H9 (cell line): ENCODE measurements around the gene HMOX1. TPM values are rescaled to one million over a fixed set of nuclear protein-coding genes. Genes with fewer than 3 reads are reported as not detected.

ENCODE experiments used
- DNase-seq: peaks from one replicate; pipeline ENCODE4 v3.0.0-alpha.2; 2017
- H2AFZ ChIP-seq: one replicate; pipeline ENCODE4 v1.6.1; 2013; ENCODE audit warnings: mild to moderate bottlenecking, low read length, control low read depth, moderate library complexity
- H2AK5ac ChIP-seq: 2 replicates; pipeline ENCODE4 v1.6.1; 2013; ENCODE audit warnings: low read length, control low read depth, mixed read lengths; ENCODE audit not compliant: insufficient read length
- H2BK120ac ChIP-seq: one replicate; pipeline ENCODE4 v1.6.1; 2013; ENCODE audit warnings: low read depth, mild to moderate bottlenecking, low read length, control low read depth, inconsistent platforms; ENCODE audit not compliant: poor library complexity, severe bottlenecking
- H2BK12ac ChIP-seq: 2 replicates; pipeline ENCODE4 v1.6.1; 2013; ENCODE audit warnings: low read length, control low read depth, mixed read lengths, low read depth; ENCODE audit not compliant: insufficient read length
- H2BK15ac ChIP-seq: 2 replicates; pipeline ENCODE4 v1.6.1; 2013; ENCODE audit warnings: low read depth, low read length, control low read depth
- H2BK20ac ChIP-seq: one replicate; pipeline ENCODE4 v1.6.1; 2013; ENCODE audit warnings: low read depth, mild to moderate bottlenecking, low read length, control low read depth, inconsistent platforms; ENCODE audit not compliant: poor library complexity, severe bottlenecking
- H2BK5ac ChIP-seq: 2 replicates; pipeline ENCODE4 v1.6.1; 2013; ENCODE audit warnings: low read length, control low read depth, mixed read lengths; ENCODE audit not compliant: insufficient read length
- H3K14ac ChIP-seq: 2 replicates; pipeline ENCODE4 v1.6.1; 2013; ENCODE audit warnings: low read length, control low read depth; ENCODE audit not compliant: insufficient read depth
- H3K18ac ChIP-seq: 2 replicates; pipeline ENCODE4 v1.6.1; 2013; ENCODE audit warnings: low read depth, mild to moderate bottlenecking, mixed read lengths, low read length, control low read depth; ENCODE audit not compliant: insufficient read length
- H3K23ac ChIP-seq: 2 replicates; pipeline ENCODE4 v1.6.1; 2013; ENCODE audit warnings: low read length, control low read depth, mixed read lengths, low read depth; ENCODE audit not compliant: insufficient read length
- H3K23me2 ChIP-seq: 2 replicates; pipeline ENCODE4 v1.6.1; 2013; ENCODE audit warnings: low read depth, mild to moderate bottlenecking, mixed read lengths, low read length, control low read depth; ENCODE audit not compliant: insufficient read length, poor library complexity, severe bottlenecking
- H3K27ac ChIP-seq: 2 replicates; pipeline ENCODE4 v1.5.1; 2013; ENCODE audit warnings: low read length, control low read depth, mixed read lengths, low read depth; ENCODE audit not compliant: insufficient read length
- H3K27me3 ChIP-seq: 2 replicates; pipeline ENCODE4 v1.6.1; 2013; ENCODE audit warnings: low read length, control low read depth, inconsistent platforms; ENCODE audit not compliant: insufficient read depth
- H3K4ac ChIP-seq: 2 replicates; pipeline ENCODE4 v1.6.1; 2013; ENCODE audit warnings: low read depth, mild to moderate bottlenecking, control low read depth, inconsistent platforms, low read length, moderate library complexity
- H3K4me1 ChIP-seq: 2 replicates; pipeline ENCODE4 v1.6.1; 2013; ENCODE audit warnings: low read length, control low read depth, inconsistent platforms; ENCODE audit not compliant: insufficient read depth
- H3K4me2 ChIP-seq: 2 replicates; pipeline ENCODE4 v1.6.1; 2013; ENCODE audit warnings: low read length, control low read depth, mixed read lengths; ENCODE audit not compliant: insufficient read length, insufficient read depth
- H3K56ac ChIP-seq: 2 replicates; pipeline ENCODE4 v1.6.1; 2013; ENCODE audit warnings: low read depth, mild to moderate bottlenecking, mixed read lengths, low read length, control low read depth; ENCODE audit not compliant: insufficient read length
- H3K79me1 ChIP-seq: 2 replicates; pipeline ENCODE4 v1.6.1; 2013; ENCODE audit warnings: low read depth, mild to moderate bottlenecking, moderate library complexity, low read length, control low read depth, inconsistent platforms; ENCODE audit not compliant: insufficient read depth, poor library complexity, severe bottlenecking
- H3K79me2 ChIP-seq: 2 replicates; pipeline ENCODE4 v1.6.1; 2013; ENCODE audit warnings: low read length, control low read depth, inconsistent platforms; ENCODE audit not compliant: insufficient read depth
- H3K9ac ChIP-seq: 2 replicates; pipeline ENCODE4 v1.6.1; 2013; ENCODE audit warnings: low read length, control low read depth, mixed read lengths; ENCODE audit not compliant: insufficient read length; ENCODE audit errors: extremely low read depth
- H3K9me3 ChIP-seq: one replicate; pipeline ENCODE4 v1.6.1; 2013; ENCODE audit warnings: low read depth, low read length, inconsistent platforms; ENCODE audit not compliant: control insufficient read depth
- H3T11ph ChIP-seq: one replicate; pipeline ENCODE4 v1.6.1; 2013; ENCODE audit warnings: mild to moderate bottlenecking, low read length, control low read depth, inconsistent platforms
- H4K20me1 ChIP-seq: one replicate; pipeline ENCODE4 v1.6.1; 2013; ENCODE audit not compliant: control insufficient read depth, insufficient read length, insufficient read depth
- H4K5ac ChIP-seq: 2 replicates; pipeline ENCODE4 v1.6.1; 2013; ENCODE audit warnings: low read depth, mild to moderate bottlenecking, mixed read lengths, low read length, control low read depth; ENCODE audit not compliant: insufficient read length
- H4K8ac ChIP-seq: replicated peaks from 2 replicates; pipeline ENCODE4 v1.6.1; 2013; ENCODE audit warnings: low read length, control low read depth, mixed read lengths, low read depth; ENCODE audit not compliant: insufficient read length
- H4K91ac ChIP-seq: 2 replicates; pipeline ENCODE4 v1.6.1; 2013; ENCODE audit warnings: low read depth, mild to moderate bottlenecking, moderate library complexity, mixed read lengths, low read length, control low read depth; ENCODE audit not compliant: insufficient read length
- H3K27ac Mint-ChIP-seq, 3 experiments: 2 replicates in 2 of 3; 3 replicates in 1 of 3; pipeline ENCODE4 v1.8.0; 2020 to 2021; ENCODE audit warnings: mixed read lengths in 3 of 3, mild to moderate bottlenecking in 1 of 3, moderate library complexity in 1 of 3
- H3K27me3 Mint-ChIP-seq: 2 replicates; pipeline ENCODE4 v1.8.0; 2021; ENCODE audit warnings: low read depth, mild to moderate bottlenecking, moderate library complexity, mixed read lengths
- H3K36me3 Mint-ChIP-seq, 3 experiments: 2 replicates in 2 of 3; 3 replicates in 1 of 3; pipeline ENCODE4 v1.8.0; 2020 to 2021; ENCODE audit warnings: low read depth in 3 of 3, mixed read lengths in 3 of 3; ENCODE audit not compliant: insufficient read depth in 1 of 3
- H3K4me1 Mint-ChIP-seq, 2 experiments: 2 replicates each; pipeline ENCODE4 v1.8.0; 2020; ENCODE audit warnings: mixed read lengths in 2 of 2
- H3K4me3 Mint-ChIP-seq, 2 experiments: 2 replicates in 1 of 2; 3 replicates in 1 of 2; pipeline ENCODE4 v1.8.0; 2020 to 2021; ENCODE audit warnings: mild to moderate bottlenecking in 2 of 2, mixed read lengths in 2 of 2, moderate library complexity in 1 of 2
- H3K9me3 Mint-ChIP-seq, 2 experiments: 2 replicates in 1 of 2; 3 replicates in 1 of 2; pipeline ENCODE4 v1.8.0; 2020; ENCODE audit warnings: mild to moderate bottlenecking in 2 of 2, mixed read lengths in 2 of 2, moderate library complexity in 1 of 2
- CTCF ChIP-seq: fragments of 200-600 bp; sonication (generic); conservative IDR thresholded peaks from 3 replicates; pipeline ENCODE4 v1.8.0; 2021; ENCODE audit warnings: antibody characterized with exemption, mild to moderate bottlenecking
- WGBS: extraction: QIAGEN DNeasy Blood & Tissue Kit; methylation state at CpG from one replicate; pipeline ENCODE4 v1.1.7; 2013; ENCODE audit warnings: missing lambda C conversion rate, low lambda C conversion rate, mixed read lengths; ENCODE audit not compliant: insufficient read length; ENCODE audit errors: extremely low coverage; 5-methylcytosine and 5-hydroxymethylcytosine counted together
- total RNA-seq: library from RNA; stranded (reverse); gene quantifications from 2 replicates; pipeline ENCODE4 v1.2.1, GENCODE V29; 2021

HMOX1 gene
- total RNA-seq, 1 experiment from 2014 or later, result 22.7 TPM

- Histone ChIP-seq H3K23ac (no peak overlapping the region), H2AK5ac (no peak overlapping the region), H3K9ac (no peak overlapping the region), H4K5ac (no peak overlapping the region), H2AFZ (no peak overlapping the region), H4K20me1 (no peaks in the 10 kb centered on the region), H3K9me3 (no peaks in the 10 kb centered on the region), H3K4me2 (no peak overlapping the region), H3K14ac (no peak overlapping the region), H3K4me1 (no peaks in the 10 kb centered on the region), H4K8ac (no peak overlapping the region), H3K79me1 (no peaks in the 10 kb centered on the region), H2BK120ac (no peak overlapping the region), H3K4ac (no peak overlapping the region), H4K91ac (no peak overlapping the region), H3K27me3 (no peaks in the 10 kb centered on the region), H3K23me2 (no peaks in the 10 kb centered on the region), H3K56ac (no peak overlapping the region), H3K27ac (no peak overlapping the region), H2BK15ac (no peak overlapping the region), H2BK20ac (no peak overlapping the region), H3K18ac (no peak overlapping the region), H3K79me2 (no peaks in the 10 kb centered on the region), H3T11ph (no peak overlapping the region), H2BK12ac (no peak overlapping the region), H2BK5ac (no peak overlapping the region)
- Mint-ChIP-seq H3K4me3 (no peak overlapping the region; a peak in 1 of 5 replicates), H3K36me3 (peaks cover 48 to 92% (median 84%) of the 10 kb centered on the region in 3 experiments; a peak in 6 of 7 replicates), H3K9me3 (no peaks in the 10 kb centered on the region), H3K27me3 (no peaks in the 10 kb centered on the region), H3K4me1 (peaks cover 33 to 43% of the 10 kb centered on the region in 2 experiments), H3K27ac (peak overlapping the region in 2 of 3 experiments; percentile 27 to 77; a peak in 3 of 7 replicates)
- WGBS, result no CpG with 5 or more reads among the region's 9 CpGs
- no peak for TF ChIP-seq CTCF
- DNase-seq, result no peak
These were observed 42.0 kb downstream of the HMOX1 start for GRCh38 chr22:35422936-35423335.
